ENCODE results near the gene GLIS1.

- TF ChIP-seq, protein P1, sequence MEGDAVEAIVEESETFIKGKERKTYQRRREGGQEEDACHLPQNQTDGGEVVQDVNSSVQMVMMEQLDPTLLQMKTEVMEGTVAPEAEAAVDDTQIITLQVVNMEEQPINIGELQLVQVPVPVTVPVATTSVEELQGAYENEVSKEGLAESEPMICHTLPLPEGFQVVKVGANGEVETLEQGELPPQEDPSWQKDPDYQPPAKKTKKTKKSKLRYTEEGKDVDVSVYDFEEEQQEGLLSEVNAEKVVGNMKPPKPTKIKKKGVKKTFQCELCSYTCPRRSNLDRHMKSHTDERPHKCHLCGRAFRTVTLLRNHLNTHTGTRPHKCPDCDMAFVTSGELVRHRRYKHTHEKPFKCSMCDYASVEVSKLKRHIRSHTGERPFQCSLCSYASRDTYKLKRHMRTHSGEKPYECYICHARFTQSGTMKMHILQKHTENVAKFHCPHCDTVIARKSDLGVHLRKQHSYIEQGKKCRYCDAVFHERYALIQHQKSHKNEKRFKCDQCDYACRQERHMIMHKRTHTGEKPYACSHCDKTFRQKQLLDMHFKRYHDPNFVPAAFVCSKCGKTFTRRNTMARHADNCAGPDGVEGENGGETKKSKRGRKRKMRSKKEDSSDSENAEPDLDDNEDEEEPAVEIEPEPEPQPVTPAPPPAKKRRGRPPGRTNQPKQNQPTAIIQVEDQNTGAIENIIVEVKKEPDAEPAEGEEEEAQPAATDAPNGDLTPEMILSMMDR (IDR thresholded peaks at IDR 0.05; ENCODE audit: low read depth, low read length, poor library complexity, severe bottlenecking) = no peak
- TF ChIP-seq EZH2phosphoT487 (IDR thresholded peaks at IDR 0.05; ENCODE audit: borderline replicate concordance, low read length) = no peak
Observed at GRCh38 chr1:53729456-53730223, 9.3 kb downstream of the GLIS1 start.

All from DOHH2 (cell line).